GM18499 (cell line): ENCODE data around the gene TXNRD1.

ENCODE experiments used
- ATAC-seq: cut with Tn5 transposase; IDR thresholded peaks from one replicate; pipeline ENCODE4 v1.9.1; 2021; ENCODE audit warnings: moderate number of reproducible peaks; ENCODE audit not compliant: insufficient read depth, unreplicated experiment

The TXNRD1 gene

GRCh38 chr12:104358353-104359003, 142.9 kb downstream of the TXNRD1 start:
- ATAC-seq: no peak

- ATAC-seq: no peak
Observed at GRCh38 chr12:104359216-104359615, 143.6 kb downstream of the TXNRD1 start.

GRCh38 chr12:104360157-104360556, 144.6 kb downstream of the TXNRD1 start:
- no peak for ATAC-seq

GRCh38 chr12:104360983-104361707, 145.6 kb downstream of the TXNRD1 start:
- ATAC-seq: no peak

GRCh38 chr12:104365921-104366410, 150.4 kb downstream of the TXNRD1 start:
- no peak for ATAC-seq

- no peak for ATAC-seq
Observed at GRCh38 chr12:104369708-104370107, 154.1 kb downstream of the TXNRD1 start.

- no peak for ATAC-seq
Observed at GRCh38 chr12:104371043-104371870, 155.7 kb downstream of the TXNRD1 start.

- no peak for ATAC-seq
Observed at GRCh38 chr12:104372061-104372720, 156.6 kb downstream of the TXNRD1 start.

GRCh38 chr12:104372721-104373335, 157.2 kb downstream of the TXNRD1 start:
- no peak for ATAC-seq

- no peak for ATAC-seq
Observed at GRCh38 chr12:104374071-104374470, 158.5 kb downstream of the TXNRD1 start.

- ATAC-seq: no peak
Observed at GRCh38 chr12:104374806-104375205, 159.2 kb downstream of the TXNRD1 start.

GRCh38 chr12:104375775-104376174, 160.2 kb downstream of the TXNRD1 start:
- no peak for ATAC-seq

- ATAC-seq: no peak
Observed at GRCh38 chr12:104376650-104377513, 161.3 kb downstream of the TXNRD1 start.

GRCh38 chr12:104377514-104377812, 161.9 kb downstream of the TXNRD1 start:
- ATAC-seq: no peak

GRCh38 chr12:104378427-104378826, 162.8 kb downstream of the TXNRD1 start:
- ATAC-seq: no peak

GRCh38 chr12:104381341-104381730, 165.8 kb downstream of the TXNRD1 start:
- no peak for ATAC-seq

- no peak for ATAC-seq
Observed at GRCh38 chr12:104381731-104382480, 166.3 kb downstream of the TXNRD1 start.

- no peak for ATAC-seq
Observed at GRCh38 chr12:104384141-104384880, 168.7 kb downstream of the TXNRD1 start.
